ENCODE data around the gene EMP2. TPM values are rescaled to one million over a fixed set of nuclear protein-coding genes. Genes with fewer than 3 reads are reported as not detected.
"Not testable (repeated sequence)": the region's sequence is repeated elsewhere in the genome, so short reads cannot be mapped to it uniquely, and the experiment has no call there.

EMP2 gene, protein sequence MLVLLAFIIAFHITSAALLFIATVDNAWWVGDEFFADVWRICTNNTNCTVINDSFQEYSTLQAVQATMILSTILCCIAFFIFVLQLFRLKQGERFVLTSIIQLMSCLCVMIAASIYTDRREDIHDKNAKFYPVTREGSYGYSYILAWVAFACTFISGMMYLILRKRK
- 3.3 and 6.3 TPM in 2 replicates for total RNA-seq (2014; rRNA removed; shearing (Covaris generic))

DNA sequence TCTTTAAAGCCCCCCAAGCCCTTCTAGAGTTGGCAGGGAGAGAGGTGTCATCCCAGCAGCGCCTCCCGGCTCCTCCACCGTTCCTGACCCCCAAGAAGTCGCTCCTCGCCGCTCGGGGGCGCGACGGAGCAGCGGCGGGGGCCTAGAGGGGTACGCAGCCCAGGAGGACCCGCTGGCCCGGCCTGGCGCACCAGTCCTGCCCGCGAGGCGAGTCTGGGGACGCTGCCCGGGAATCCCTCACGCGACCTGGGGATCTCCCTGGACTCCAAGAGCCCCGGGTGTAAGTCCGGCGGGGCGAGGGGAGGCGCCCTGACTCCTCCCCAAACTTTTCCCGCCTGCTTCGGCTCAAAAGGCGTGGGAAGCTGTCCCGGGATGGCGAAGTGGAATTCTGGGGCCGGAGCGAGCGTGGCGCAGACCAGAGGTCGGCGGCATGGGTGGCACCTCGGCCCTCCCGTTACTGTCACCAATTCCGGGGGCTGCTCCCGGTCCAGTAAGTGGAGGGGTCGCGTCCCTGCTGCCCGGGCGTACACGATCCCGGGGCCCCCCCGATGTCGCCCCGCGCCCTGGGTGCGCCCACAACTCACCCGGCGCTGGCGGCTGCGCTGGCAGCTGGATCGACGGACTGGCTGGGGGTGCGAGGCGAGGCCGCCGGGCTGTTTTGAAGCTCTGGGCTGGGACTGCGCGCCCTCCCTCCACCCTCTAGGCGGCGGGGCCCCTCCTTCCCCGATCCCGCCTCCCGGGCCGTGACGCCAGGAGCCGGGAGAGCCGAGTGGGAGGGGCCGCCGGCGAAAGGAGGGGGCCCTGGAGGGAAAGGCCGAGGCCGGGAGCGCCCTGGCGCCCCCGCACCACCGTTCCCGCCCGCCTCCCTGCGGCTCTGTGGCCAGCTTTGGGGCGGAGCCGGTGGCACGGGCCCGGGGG, at the start of gene EMP2:
Gene EMP2 (minus strand): TSS at position 634 of the 918 bp plus-strand sequence. CDS start 32,981 bp downstream, outside the sequence.
- peak; percentile 12 for DNase-seq (ENCODE audit: low spot score)
- in situ Hi-C loops (cut with HindIII; ENCODE audit: low sequenced_read_pairs), result no loop called here

DNA sequence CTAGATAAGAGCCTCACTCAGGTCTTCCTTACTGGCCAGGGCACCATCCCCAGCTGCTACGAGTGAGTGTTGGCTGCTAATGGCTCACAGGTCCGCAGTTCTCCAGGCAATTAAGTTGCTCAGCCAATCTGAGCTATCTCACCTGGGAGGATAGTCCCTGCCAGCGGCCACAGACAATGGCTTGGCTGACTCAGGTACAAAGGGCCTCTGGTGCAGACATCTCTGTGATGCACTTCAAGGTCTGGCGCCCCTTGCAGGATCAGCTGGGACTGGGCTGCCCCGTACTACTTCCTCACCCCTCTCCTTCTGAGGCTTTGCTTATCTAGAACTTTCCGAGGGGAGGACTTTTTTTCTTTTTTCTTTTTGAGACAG, 49.2 kb upstream of the EMP2 start:
- no peak for DNase-seq (ENCODE audit: low spot score)

DNA sequence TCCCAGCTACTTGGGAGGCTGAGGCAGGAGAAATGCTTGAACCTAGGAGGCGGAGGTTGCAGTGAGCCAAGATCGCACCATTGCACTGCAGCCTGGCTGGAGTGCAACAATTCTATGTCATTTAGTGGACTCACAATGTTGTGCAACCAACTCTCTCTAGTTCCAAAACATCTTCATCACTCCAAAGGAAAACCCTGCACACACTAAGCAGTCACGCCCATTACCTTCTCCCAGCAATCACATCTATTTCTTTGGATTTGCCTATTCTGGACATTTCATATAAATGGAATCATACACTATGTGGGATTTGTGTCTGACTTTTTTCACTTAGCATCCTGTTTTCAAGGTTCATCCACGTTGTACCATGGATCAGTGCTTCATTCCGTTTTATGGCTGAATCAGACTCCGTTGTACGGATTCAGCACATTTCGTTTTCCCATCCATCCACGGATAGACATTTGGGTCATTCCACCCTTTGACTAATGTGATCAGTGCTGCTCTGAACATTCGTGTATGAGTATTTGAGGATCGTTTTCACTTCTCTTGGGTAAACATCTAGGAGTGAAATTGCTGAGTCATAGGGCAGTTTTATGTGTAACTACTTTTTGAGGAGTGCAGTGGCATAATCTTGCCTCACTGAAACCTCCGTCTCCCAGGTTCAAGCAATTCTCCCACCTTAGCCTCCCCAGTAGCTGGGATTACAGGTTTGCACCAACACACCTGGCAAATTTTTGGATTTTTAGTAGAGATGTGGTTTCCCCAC, 45.4 kb upstream of the EMP2 start:
- DNase-seq (ENCODE audit: low spot score), result no peak
- in situ Hi-C loops (cut with HindIII; ENCODE audit: low sequenced_read_pairs), result no loop called here

More for the DNA sequence above, 49.2 kb upstream of the EMP2 start:
- in situ Hi-C loops (cut with HindIII; ENCODE audit: low sequenced_read_pairs), result no loop called here

DNA sequence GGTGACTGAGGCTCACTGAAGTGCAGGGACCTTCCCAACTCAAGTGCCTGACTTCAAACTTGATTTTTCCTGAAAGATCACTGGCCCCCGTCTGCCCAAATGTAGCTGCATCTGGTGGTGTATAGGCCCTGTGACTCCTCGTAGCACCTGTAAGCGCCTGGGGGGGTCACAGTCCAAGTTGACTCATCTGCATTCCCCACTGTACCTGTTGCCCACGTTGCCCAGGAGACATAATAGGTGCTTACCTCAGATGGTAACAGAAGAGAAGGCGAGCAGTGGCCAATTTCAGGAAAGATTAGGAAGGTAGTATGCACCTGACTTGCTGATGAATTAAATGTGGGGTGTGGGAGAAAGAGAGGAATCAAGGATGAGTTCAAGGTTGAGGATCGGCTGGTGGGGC, 44.1 kb upstream of the EMP2 start:
- DNase-seq (ENCODE audit: low spot score), result no peak
- in situ Hi-C loops (cut with HindIII; ENCODE audit: low sequenced_read_pairs), result no loop called here

DNA sequence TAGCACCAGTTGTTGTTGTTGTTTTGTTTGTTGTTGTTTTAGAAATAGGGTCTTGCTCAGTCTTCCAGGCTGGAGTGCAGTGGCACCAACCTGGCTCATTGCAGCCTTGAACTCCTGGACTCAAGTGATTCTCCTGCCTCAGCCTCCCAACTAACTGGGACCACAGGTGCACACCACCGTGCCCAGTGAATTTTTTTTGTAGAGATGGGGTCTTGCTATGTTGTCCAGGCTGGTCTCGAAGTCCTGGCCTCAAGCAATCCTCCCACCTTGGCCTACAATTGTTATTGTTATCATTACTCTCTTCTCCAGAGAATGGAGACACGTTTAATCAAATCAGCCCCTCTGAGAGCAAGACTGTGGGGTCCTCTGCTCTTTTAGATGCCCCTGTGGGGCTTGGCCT, 42.7 kb upstream of the EMP2 start:
- in situ Hi-C loops (cut with HindIII; ENCODE audit: low sequenced_read_pairs), result no loop called here
- no peak for DNase-seq (ENCODE audit: low spot score)

DNA sequence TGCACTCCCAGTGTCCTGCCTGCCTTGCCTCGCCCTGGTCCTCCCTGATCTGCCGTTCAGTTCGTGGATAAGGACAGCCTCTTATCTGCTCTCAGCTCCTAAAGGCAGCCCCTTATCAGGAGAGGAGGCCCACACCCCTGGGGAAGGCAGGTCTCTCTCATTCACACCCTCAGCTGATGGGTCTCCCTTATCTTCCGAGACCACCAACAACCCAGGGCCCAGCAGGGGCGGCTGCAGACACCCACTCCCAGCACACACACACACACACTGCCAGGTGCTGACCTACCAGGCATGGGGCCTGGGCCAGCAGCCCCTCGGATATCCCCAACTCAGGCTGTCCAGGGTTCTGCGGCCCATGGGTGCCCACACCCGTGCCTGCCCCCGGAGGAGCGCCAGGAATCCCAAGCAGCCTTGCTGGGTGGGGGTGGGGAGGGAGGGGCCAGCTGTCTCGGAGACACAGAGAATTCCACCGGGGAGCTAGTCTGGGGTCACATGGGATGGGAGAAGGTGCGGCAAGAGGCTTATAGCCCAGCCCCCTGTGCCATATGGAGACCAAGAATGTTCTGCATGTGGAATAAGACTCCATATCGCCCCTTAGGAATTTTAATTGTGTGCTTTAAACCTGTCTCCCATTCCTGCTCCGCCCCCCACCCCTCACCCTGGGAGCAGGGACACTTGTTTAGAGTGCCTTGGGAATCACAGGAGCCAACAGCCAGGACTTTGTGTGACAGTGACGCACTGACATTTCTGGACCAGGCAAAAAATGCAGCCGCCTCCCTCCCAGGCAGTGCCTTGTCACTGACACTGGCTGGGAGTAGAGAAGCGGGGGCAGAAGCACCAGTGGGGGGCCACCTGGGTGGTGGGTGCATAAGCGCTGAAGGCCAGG, 41.9 kb upstream of the EMP2 start:
- no peak for DNase-seq (ENCODE audit: low spot score)
- in situ Hi-C loops (cut with HindIII; ENCODE audit: low sequenced_read_pairs), result no loop called here

DNA sequence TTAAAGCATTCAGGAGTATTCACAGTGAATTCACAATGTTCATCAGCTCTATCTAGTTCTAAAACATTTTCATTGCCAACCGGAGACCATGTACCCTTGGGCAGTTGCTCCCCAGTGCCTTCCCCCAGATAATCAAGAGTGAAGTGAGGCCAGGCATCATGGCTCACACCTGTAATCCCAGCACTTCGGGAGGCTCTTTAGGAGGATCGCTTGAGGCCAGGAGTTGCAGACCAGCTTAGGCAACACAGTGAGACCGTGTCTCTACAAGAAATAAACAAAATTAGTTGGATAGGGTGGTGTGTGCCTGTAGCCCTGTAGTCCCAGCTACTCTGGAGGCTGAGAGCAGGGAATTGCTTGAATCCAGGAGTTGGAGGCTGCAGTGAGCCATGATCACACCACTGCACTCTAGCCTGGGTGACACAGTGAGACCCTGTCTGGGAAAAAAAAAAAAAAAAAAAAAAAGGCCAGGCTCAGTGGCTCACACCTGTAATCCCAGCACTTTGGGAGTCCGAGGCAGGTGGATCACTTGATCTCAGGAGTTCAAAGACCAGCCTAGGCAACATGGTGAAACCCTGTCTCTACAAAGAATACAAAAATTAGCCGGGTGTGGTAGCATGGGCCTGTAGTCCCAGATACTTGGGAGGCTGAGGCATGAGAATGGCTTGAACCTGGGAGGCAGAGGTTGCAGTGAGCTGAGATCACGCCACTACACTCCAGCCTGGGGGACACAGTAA, 41.0 kb upstream of the EMP2 start:
- in situ Hi-C loops (cut with HindIII; ENCODE audit: low sequenced_read_pairs); DNase-seq (ENCODE audit: low spot score): not testable (repeated sequence)

DNA sequence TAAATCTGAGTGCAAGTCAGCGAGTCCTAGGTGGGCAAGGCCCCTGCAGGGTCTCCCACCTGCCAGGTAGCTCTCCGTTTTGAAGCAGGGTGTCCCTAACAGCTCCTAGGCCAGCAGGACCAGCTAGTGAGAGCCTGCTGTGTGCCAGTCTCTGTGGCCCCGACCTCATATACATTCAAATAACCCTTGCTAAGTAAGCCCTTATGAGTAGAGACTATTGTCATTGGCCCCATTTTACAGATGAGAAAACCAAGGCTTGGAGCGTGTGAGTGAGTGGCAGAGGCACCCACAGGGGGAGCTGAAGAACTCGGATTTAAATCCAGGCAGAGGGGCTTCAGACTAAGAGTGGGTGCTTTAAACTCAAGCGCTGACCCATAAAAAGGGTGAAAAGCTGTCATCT, 39.7 kb upstream of the EMP2 start:
- in situ Hi-C loops (cut with HindIII; ENCODE audit: low sequenced_read_pairs), result no loop called here
- DNase-seq (ENCODE audit: low spot score), result no peak

DNA sequence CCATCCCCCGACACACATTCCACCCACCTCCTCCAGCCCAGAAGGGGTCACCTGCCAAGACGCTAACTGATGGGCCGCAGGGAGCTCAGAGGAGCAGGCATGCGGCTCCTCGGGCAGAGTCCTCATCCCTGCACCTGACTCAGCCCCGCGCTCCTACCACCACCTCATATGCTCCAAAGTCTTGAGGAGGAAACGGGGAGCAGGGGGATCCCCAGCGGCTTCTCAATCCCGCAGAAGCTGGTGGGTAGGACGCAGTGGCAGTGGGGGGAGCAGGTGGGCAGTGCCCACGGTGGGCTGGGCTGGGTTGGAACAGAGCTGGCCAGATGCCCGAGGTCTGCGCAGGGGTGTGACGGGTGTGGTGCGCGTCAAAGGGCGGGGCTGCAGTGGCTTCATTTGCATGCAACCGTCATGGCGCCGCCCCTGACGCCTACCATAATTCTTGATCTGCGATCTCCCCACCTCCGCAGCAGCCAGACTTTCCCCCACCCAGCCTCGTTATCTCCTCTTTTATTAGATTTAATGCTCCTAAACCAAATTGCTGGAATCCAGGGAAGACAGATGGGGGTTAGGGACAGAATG, 39.0 kb upstream of the EMP2 start:
- in situ Hi-C loops (cut with HindIII; ENCODE audit: low sequenced_read_pairs), result no loop called here
- peak; percentile 51 for DNase-seq (ENCODE audit: low spot score)

DNA sequence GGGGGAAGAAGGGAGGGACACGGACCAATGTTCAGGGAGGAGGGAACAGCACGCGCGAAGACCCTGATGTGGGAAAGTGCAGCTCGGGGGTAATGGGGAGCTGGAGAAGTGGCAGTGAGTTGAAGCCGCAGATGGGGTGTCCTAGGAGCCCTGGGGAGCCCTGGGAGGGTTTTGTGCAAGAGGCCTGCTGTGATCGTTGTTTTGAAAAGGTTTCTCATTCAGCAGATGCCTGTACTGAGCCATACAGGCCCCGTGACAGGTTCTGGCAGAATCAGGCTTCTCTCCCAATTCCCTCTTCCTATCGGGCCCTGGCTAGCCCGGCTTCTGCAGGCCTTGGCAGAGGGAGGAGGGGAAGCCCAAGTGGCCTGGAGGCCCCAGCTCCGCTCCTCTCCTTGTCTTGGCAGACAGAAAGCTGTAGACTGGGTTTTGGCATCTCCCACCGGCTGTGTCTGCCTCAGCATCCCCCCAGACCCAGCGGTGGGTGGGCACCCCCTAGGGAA, 38.4 kb upstream of the EMP2 start:
- in situ Hi-C loops (cut with HindIII; ENCODE audit: low sequenced_read_pairs), result no loop called here
- DNase-seq (ENCODE audit: low spot score), result peak; percentile 60

DNA sequence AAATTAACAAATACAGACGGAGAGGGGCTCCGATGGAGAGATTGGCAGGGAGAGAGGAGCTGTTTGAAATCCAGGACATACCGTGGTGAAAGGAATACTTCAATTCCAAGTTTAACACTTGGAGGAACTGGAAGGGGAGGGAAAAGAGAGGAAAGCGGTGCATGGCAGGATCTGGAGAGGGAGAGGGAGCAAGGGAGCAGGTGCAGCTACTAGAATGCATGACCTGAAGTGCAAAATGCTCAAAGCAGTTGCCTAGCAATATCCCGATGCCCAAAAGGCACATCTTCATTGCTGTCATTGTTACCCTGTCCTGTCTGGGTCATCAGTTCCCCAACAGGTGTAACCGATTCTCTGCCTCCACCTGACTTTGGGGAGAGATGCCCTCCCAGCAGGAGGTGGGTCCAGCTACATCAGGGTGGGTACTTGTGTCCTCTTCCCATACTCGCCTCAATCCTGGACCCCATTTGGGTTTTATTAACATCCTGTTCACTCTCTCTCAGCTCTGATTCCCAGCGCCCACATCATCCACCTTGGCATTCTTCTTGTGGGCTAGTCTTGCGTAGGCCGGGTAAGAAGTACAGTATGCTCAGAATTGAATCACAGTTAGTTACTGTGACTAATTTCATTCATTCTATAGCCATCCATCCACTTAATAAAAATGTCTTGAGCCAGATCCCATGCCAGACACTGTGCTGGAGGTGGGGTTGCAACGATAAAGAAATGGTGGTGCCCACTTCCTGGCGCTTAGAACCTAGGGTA, 37.4 kb upstream of the EMP2 start:
- in situ Hi-C loops (cut with HindIII; ENCODE audit: low sequenced_read_pairs), result no loop called here
- no peak for DNase-seq (ENCODE audit: low spot score)

DNA sequence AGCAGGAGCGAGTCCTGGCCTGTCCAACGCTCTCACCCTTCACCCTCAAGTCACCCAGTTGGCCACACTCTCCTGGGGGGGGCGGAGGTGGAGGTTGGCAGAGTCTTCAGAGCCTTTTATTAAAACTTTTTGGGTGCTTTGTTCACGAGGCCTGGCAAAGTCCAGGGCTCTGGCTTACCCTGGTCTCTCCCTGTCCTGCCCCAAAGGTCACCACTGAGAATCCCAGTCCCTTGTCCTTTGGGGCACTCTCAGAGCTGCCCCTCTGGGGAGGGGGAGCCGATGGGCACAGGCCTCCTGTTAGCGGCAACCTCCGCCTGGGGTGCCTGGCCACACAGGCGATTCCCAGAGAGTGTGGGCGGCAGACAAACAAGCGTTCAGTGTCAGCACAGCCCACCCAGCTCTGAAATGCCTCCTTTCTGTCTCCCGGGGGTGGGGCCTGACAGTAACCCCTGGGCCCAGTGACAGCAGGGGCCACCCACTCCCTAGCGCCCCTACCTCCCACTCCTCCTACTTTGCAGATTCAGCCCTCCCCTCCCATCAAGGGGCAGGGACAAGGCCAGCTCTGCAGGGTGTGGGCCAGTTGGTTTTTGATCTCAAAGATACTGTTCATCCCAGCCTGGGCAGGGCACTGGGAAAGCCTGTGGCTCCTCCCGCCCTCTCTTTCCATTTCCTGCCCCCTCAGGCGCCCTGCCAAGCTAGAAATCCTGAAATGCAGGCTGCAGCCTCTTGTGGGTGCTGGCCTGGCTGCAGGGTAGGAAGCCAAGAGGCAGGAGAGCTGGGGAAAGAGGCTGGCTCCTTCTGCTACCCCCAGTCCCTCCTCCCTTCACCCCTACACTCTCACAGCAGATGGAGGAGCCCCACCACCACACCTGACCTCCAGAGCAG, 36.6 kb upstream of the EMP2 start:
- peak; percentile 3 for DNase-seq (ENCODE audit: low spot score)
- in situ Hi-C loops (cut with HindIII; ENCODE audit: low sequenced_read_pairs), result no loop called here

DNA sequence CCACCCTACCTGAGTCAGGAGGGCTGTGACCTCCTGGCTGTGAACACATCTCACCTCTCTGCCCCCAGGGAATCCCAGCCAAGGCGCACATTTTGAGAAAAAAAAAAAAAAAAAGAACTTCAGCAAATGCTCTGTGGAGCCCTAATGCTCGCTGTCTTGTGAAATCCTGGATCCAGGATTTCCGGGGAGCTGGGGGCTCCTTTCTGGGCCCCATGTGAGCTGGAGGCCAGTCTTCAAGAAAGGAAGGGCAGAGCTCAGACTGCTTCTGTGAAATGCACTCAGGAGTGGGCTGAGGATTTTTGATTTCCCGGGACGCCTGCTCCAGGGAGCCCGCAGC, 36.0 kb upstream of the EMP2 start:
- in situ Hi-C loops (cut with HindIII; ENCODE audit: low sequenced_read_pairs), result no loop called here
- DNase-seq (ENCODE audit: low spot score), result no peak

DNA sequence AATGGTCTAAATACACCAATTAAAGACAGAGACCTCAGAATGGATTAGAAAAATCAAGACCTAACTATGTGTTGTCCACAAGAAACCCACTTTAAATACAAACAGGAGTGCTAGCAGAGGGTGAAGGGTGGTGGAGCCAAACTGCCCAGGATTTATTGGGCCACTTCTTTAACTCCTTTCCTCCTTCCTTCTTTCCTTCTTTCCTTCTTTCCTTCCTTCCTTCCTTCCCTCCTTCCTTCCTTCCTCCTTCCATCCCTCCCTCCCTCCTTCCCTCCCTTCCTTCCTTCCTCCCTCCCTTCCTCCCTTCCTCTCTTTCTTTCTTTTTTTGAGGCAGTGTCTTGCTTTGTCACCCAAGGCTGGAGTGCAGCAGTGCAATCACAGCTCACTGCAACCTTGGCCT, 34.3 kb upstream of the EMP2 start:
- in situ Hi-C loops (cut with HindIII; ENCODE audit: low sequenced_read_pairs), result no loop called here
- no peak for DNase-seq (ENCODE audit: low spot score)

DNA sequence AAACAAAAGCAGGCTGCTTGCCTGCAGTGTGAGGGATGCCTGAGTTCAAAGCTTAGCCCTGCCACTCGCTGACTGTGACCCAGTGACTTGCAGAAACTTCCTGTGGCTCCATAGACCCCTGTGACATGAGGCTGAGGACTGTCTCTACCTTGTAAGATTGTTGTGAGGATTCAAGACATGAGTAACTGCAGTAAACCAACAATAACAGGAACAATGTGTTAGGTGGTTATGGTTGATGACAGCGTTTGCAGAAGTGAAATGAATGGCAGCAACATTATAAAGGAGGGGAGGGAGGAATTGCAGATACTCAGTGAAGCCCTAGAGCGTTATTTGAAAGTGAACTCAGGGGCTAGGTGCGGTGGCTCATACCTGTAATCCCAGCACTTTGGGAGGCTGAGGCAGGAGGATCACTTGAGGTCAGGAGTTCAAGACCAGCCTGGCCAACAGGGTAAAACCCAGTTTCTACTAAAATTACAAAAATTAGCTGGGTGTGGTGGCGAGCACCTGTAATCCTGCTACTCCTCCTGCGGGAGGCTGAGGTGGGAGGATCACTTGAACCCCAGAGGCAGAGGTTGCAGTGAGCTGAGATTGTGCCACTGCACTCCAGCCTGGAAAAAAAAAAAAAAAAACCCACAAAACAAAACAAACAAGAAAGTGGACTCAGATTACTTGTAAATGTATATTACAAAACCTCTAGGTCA, 33.5 kb upstream of the EMP2 start:
- DNase-seq (ENCODE audit: low spot score), result no peak
- in situ Hi-C loops (cut with HindIII; ENCODE audit: low sequenced_read_pairs), result no loop called here

DNA sequence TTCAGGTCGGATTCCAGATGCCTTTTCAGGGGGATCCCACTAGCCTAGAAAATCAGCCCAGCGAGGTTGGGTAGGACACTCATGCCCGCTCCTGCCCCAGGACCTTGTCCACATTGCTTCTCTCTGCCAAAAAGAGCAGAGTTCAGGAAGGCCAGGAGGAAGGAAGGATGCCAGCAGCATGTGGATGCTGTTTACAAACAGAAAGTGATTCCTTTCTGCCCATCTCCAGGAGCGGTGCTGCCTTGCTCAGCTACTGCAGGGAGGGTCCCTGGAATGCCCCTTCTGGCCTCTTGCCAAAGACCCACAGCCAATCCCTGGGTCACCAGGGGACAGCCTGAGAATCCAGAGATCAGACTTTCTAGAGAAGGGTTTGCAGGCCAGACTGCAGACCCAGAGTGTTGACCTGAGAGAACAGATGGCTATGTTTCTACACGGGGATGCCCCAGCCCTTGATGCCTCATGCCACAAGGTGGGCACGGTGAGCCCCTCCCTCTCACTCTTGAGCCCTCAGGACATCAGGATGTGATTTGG, 32.3 kb upstream of the EMP2 start:
- in situ Hi-C loops (cut with HindIII; ENCODE audit: low sequenced_read_pairs), result no loop called here
- no peak for DNase-seq (ENCODE audit: low spot score)
